GM08714 (cell line): ENCODE data around the gene C5orf24.
A peak's percentile ranks its signal among the peaks of the same experiment; 100 is the strongest.
"Not testable (repeated sequence)": the region's sequence is repeated elsewhere in the genome, so short reads cannot be mapped to it uniquely, and the experiment has no call there.

Experiments used
- H3K4me3 ChIP-seq: fragments of 200-500 bp; sonication (Bioruptor generic); 2 replicates; pipeline ENCODE4 v1.5.1; 2014; ENCODE audit warnings: mild to moderate bottlenecking, low read length, inconsistent platforms
- ZNF274 ChIP-seq: IDR thresholded peaks from 2 replicates; pipeline ENCODE4 v1.6.1; 2012; ENCODE audit warnings: mild to moderate bottlenecking, low read depth, low read length

The C5orf24 gene

GRCh38 chr5:134840811-134841210 lies 5.0 kb upstream of the C5orf24 start:
- TF ChIP-seq ZNF274: no peak
- H3K4me3 ChIP-seq: no peak overlapping the region

GRCh38 chr5:134844252-134844651 lies 1.5 kb upstream of the C5orf24 start:
- no peak for TF ChIP-seq ZNF274
- H3K4me3 ChIP-seq: no peak overlapping the region

- peak overlapping the region; percentile 82; the same call in 1 of the 2 replicates for H3K4me3 ChIP-seq
- TF ChIP-seq ZNF274: no peak
Measured at GRCh38 chr5:134845335-134845851, 375 bp upstream of the C5orf24 start.

GRCh38 chr5:134846641-134846960 lies 833 bp downstream of the C5orf24 start:
- no peak for TF ChIP-seq ZNF274

GRCh38 chr5:134849434-134849933 lies 3.7 kb downstream of the C5orf24 start:
- not testable (repeated sequence) for H3K4me3 ChIP-seq

More at GRCh38 chr5:134846641-134846960, 833 bp downstream of the C5orf24 start:
- H3K4me3 ChIP-seq: peak overlapping the region; percentile 82

- H3K4me3 ChIP-seq: no peak overlapping the region
Measured at GRCh38 chr5:134851307-134851923, 5.6 kb downstream of the C5orf24 start.

GRCh38 chr5:134856465-134856864 lies 10.7 kb downstream of the C5orf24 start:
- not testable (repeated sequence) for H3K4me3 ChIP-seq

More at GRCh38 chr5:134851307-134851923, 5.6 kb downstream of the C5orf24 start:
- no peak for TF ChIP-seq ZNF274

GRCh38 chr5:134857401-134857800 lies 11.6 kb downstream of the C5orf24 start:
- H3K4me3 ChIP-seq: no peak overlapping the region
- TF ChIP-seq ZNF274: no peak

- no peak overlapping the region for H3K4me3 ChIP-seq
- TF ChIP-seq ZNF274: no peak
Measured at GRCh38 chr5:134864707-134865106, 18.9 kb downstream of the C5orf24 start.

GRCh38 chr5:134873494-134873893 lies 27.7 kb downstream of the C5orf24 start:
- peak overlapping the region; percentile 77; the same call in 1 of the 2 replicates for H3K4me3 ChIP-seq
- TF ChIP-seq ZNF274: no peak

GRCh38 chr5:134873987-134874830 lies 28.4 kb downstream of the C5orf24 start, which contains the start of gene TXNDC15:
Gene TXNDC15, plus strand, starts transcription at chr5:134874371. Its CDS starts 57 bp downstream, at chr5:134874428.
- no peak for TF ChIP-seq ZNF274
- peak within 1 kb of the TSS; percentile 77 for H3K4me3 ChIP-seq

- H3K4me3 ChIP-seq: peak overlapping the region; percentile 77
- TF ChIP-seq ZNF274: no peak
Measured at GRCh38 chr5:134874831-134875655, 29.3 kb downstream of the C5orf24 start.

GRCh38 chr5:134877159-134877558 lies 31.4 kb downstream of the C5orf24 start:
- H3K4me3 ChIP-seq: peak overlapping the region; percentile 11; the same call in 1 of the 2 replicates
- no peak for TF ChIP-seq ZNF274

- H3K4me3 ChIP-seq: no peak overlapping the region
- no peak for TF ChIP-seq ZNF274
Measured at GRCh38 chr5:134878403-134878802, 32.6 kb downstream of the C5orf24 start.

GRCh38 chr5:134879456-134879855 lies 33.7 kb downstream of the C5orf24 start:
- no peak for TF ChIP-seq ZNF274
- no peak overlapping the region for H3K4me3 ChIP-seq

- H3K4me3 ChIP-seq: not testable (repeated sequence)
Measured at GRCh38 chr5:134880937-134881336, 35.2 kb downstream of the C5orf24 start.

GRCh38 chr5:134881711-134882110 lies 35.9 kb downstream of the C5orf24 start:
- not testable (repeated sequence) for H3K4me3 ChIP-seq
